ENCODE data around the gene VAV2.

Gene VAV2

DNA sequence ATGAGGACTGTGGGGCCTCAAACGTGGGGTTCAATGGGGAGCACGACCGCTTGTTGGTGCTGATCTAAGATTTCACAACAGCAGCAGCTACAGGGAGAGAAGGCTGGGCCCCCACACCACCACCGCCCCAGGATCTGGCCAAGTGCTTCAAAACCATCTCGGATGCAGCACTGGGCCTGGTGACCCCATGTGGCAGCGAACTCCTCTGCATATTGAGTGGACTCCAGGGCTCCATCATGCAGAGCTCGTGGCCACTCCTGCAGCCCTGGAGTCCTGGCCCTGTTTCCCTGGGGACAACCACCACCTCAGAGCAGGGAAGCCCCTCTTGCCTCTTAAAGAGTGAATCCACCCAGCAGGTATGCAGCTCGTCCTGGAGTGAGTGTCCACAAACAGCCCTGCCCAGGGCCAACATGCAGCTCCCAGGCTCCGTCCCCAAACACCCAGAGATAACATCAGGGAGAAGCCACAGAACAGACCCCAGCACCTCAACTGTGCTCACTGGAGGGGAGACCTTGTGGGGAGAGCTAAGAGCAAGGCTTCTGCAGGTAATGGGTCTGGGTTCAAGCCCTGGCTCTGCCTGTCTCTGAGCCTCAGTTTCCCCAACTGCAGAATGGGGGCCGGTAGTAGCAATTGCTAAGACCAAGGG is 150.8 kb downstream of the VAV2 start:
- TF ChIP-seq, protein P1, sequence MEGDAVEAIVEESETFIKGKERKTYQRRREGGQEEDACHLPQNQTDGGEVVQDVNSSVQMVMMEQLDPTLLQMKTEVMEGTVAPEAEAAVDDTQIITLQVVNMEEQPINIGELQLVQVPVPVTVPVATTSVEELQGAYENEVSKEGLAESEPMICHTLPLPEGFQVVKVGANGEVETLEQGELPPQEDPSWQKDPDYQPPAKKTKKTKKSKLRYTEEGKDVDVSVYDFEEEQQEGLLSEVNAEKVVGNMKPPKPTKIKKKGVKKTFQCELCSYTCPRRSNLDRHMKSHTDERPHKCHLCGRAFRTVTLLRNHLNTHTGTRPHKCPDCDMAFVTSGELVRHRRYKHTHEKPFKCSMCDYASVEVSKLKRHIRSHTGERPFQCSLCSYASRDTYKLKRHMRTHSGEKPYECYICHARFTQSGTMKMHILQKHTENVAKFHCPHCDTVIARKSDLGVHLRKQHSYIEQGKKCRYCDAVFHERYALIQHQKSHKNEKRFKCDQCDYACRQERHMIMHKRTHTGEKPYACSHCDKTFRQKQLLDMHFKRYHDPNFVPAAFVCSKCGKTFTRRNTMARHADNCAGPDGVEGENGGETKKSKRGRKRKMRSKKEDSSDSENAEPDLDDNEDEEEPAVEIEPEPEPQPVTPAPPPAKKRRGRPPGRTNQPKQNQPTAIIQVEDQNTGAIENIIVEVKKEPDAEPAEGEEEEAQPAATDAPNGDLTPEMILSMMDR (IDR thresholded peaks at IDR 0.05; ENCODE audit: low read depth, low read length): no peak
- H3K4me3 ChIP-seq (ENCODE audit: low read depth, low read length): no peak overlapping the region

DNA sequence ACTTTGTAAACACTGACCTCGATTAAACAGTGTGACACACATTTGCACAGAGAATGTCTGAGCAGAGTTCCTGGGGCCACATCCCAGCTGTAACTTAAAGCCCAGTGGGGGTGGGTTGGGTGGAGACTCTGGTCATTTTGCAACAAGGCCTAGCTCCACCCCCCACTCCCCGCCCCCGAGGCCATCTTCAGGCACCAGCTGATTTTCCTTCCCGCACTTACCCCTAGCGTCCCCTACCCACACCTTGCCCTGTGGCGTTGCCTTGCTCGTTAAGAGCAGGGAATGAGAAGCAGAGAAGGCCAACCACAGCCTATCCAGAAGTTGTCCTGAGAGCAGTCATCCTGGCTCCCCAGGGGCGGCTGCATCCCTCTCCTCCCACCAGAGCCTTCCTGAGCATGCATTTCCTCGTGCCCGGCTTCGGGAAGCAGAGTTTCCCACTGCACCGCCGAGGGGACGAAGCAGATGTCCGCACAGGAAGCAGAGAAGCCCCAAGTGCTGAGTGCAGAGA is 152.2 kb downstream of the VAV2 start:
- TF ChIP-seq, protein P1 (IDR thresholded peaks at IDR 0.05; ENCODE audit: low read depth, low read length): no peak
- H3K4me3 ChIP-seq (ENCODE audit: low read depth, low read length): no peak overlapping the region

DNA sequence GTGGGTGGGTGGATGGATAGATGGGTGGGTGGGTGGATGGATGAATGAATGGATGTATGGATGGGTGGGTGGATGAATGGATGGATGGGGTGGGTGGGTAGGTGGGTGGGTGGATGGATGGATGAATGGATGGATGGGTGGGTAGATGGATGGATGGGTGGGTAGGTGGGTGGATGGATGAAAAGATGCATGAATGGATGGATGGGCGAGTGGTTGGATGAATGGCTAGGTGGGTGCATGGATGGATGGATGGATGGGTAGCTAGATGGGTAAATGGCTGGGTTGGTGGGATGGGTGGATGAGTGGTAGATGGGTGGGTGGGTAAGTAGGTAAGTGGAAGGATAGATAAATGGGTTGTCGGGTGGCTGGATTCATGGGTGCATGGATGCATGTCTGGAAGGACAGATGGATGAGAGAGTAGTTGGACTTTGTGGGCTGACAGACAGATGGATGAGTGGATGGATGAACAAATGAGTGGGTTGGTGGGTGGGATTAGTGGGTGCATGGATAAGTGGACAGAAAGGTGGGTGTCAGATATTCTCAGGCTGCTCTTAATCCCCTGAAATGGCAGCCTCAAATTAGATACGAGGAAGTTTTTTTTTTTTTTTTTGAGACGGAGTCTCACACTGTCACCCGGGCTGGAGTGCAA is 153.1 kb downstream of the VAV2 start:
- H3K4me3 ChIP-seq (ENCODE audit: low read depth, low read length): no peak overlapping the region
- TF ChIP-seq, protein P1 (IDR thresholded peaks at IDR 0.05; ENCODE audit: low read depth, low read length): no peak

DNA sequence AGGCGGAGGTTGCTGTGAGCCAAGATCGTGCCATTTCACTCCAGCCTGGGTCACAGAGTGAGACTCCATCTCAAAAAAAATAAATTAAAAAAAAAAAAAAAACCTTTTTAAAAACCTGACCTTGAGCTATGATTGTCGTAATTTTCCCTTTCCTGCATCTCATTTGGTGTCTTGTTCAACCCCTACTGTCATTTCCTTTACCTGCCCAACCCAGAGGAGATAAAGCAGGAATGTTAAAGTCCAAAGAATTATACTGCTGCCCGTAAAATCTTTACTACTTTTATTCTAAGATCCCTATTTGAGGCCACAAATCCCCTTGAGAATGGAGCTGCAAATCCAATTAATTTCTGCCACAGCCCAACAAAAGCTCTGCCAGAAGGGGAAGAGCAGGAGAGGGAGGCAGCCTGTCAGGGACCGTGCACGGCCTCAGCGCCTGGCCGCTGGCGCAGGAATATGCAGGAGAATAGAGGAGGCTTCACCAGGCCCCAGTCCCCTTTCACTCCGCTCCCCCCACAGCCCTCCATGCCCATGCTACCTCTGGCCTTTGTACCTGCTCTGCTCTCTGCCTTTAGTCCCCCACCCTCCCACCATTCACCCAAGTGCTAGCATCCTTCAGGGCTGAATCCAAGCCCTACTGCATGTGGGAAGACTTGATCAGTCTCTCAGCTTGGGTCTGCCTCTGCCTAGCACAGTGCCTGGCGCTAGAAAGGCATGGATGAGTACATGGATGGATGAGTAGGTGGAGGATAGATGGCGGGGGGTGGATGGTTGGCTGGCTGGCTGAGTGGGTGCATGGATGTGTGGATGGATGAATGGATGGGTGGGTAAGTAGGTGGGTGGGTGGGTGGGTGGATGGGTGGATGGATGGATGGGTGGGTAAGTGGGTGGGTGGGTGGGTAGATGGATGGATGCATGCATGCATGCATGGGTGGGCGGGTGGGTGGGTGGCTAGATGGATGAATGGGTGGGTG is 154.2 kb downstream of the VAV2 start:
- H3K4me3 ChIP-seq (ENCODE audit: low read depth, low read length): no peak overlapping the region
- TF ChIP-seq, protein P1 (IDR thresholded peaks at IDR 0.05; ENCODE audit: low read depth, low read length): no peak

DNA sequence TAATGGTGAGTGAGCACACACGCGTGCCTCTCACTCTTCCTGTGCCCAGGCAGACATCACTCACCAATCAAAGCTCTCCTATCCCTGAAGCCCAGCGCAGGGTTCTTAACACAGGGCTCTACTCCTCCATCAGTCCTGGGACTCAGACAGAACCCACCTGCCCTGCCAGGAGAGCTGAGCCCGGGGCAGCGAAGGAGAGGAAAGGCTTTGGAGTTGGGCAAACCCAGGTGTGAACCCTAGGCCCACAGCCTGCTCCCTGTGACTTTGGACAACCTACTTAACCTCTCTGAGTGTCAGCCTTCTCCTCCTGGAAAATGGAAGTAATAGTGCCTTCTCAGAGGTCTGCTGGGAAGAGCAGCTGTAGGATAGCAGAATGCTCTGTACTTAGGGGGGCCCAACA is 155.3 kb downstream of the VAV2 start:
- no peak overlapping the region for H3K4me3 ChIP-seq (ENCODE audit: low read depth, low read length)
- TF ChIP-seq, protein P1 (IDR thresholded peaks at IDR 0.05; ENCODE audit: low read depth, low read length): no peak

DNA sequence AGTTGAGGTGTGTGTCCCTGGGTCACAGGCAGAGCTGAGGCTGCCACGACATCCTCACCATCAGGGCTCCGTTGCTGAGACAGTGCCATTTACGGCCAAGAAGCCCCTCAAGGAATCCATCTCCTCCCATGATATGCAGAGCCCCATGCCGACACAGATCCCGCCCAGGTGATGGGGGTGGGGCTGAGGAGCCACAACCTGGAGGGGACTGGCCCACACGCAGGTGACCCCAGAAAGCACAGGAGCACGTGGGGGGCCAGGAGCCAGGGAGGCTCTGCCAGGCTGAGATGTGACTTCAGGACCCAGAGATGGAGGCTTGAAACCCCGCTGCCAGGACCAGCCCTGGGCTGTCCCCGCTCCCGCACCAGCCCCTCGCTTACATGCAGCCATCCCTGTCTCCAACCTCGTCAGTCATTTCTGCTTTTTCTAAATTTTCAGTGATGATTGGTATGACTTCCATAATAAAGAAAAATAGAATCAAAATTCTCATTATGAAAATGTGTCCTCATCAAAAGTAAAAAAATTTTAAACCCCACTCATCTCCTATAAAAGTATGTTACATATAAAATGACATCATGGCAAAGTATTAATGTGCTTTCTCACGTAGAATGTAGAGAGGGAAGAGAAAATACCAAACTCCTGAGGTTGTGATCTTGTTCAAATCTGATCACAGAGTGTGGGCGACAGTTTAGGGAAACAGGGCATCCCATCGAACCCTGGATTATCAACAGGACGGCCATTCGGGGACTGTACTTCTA is 155.9 kb downstream of the VAV2 start:
- H3K4me3 ChIP-seq (ENCODE audit: low read depth, low read length): no peak overlapping the region
- TF ChIP-seq, protein P1 (IDR thresholded peaks at IDR 0.05; ENCODE audit: low read depth, low read length): no peak
